ENCODE results near the gene CARM1. TPM values are rescaled to one million over a fixed set of nuclear protein-coding genes. Genes with fewer than 3 reads are reported as not detected.

Gene CARM1
- total and polyA plus RNA-seq, 2 of the 13 experiments (the other 11 are each of a cell fraction or from before 2014, with no cell fraction given) = 27.6 to 55.8 TPM

DNA sequence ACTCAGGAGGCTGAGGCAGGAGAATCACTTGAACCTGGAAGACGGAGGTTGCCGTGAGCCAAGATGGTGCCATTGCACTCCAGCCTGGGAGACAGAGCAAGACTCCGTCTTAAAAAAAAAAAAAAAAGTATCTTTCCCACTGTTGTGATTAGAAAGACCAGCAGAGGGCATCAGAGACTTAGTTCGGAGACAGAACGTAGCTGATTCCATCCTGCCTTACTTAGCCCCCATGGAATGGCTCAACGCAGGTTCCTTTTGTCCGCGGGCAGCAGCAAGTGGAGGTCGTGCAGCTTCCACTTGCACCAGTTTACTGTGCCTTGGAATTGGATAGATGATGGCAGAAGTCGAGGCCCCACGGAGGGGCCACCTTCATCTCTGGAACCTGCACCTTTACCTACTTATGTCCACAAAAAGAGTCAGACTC is 65.3 kb downstream of the CARM1 start:
- H3K9me3 ChIP-seq (ENCODE audit: low read length) = no peaks in the 10 kb centered on the region
- peak; percentile 52 for FAIRE-seq
- H4K20me1 ChIP-seq (ENCODE audit: insufficient read depth, low read length) = no peaks in the 10 kb centered on the region
- H3K36me3 ChIP-seq (replicated peaks in 1 of 2; ENCODE audit: control insufficient read depth in 1 of 2, insufficient read depth in 2 of 2, low read length in 2 of 2) = no peaks in the 10 kb centered on the region
- H3K9ac ChIP-seq (ENCODE audit: insufficient read depth, low read depth, low read length) = peak overlapping the region; percentile 17; the same call in 1 of the 2 replicates
- no TSS peak for BruUV-seq (replicated peaks)
- ChIA-PET POLR2A (interaction anchor here (0.7 to 1.6 kb wide), 7 partner anchors 8 to 202 kb away, joined by 3 to 9 read pairs (median 4); partner anchors contain the start of gene SMARCA4), CTCF (ENCODE audit: low intra/inter-chr PET ratio, low total read pairs) (no interaction called here)
- 3% methylated on average over 9 of the region's 11 CpGs for WGBS (ENCODE audit: low lambda C conversion rate)
- peak; percentile 77 for ATAC-seq
- intact Hi-C loops (cut with micrococcal nuclease; ENCODE audit: unreplicated experiment) (no loop called here), in situ Hi-C loops (cut with HindIII; ENCODE audit: extremely low pct_ligation_motif_present, low pct_unique_long_range_greater_than_20kb) (loop anchor here (10.0 kb wide), 1 partner anchor 78 kb away; no protein-coding TSS in a partner anchor)
- H3K4me3 ChIP-seq (replicated peaks in 1 of 3; ENCODE audit: insufficient read depth in 1 of 3, low read depth in 2 of 3, low read length in 3 of 3) = peak overlapping the region; percentile 7 to 39 (median 22); a peak in 2 of 6 replicates
- peak overlapping the region; percentile 17 for H3K27ac ChIP-seq (ENCODE audit: extremely low read length, insufficient read depth, low read length)
- peaks cover 57% of the 10 kb centered on the region for H3K4me1 ChIP-seq (ENCODE audit: insufficient read depth, low read length)
- peaks cover 6% of the 10 kb centered on the region for H3K79me2 ChIP-seq (ENCODE audit: insufficient read depth, low read length)
- H2AFZ ChIP-seq (ENCODE audit: low read length) = peak overlapping the region; percentile 96
- peak; percentile 76 for DNase-seq (ENCODE audit: low spot score)
- H3K27me3 ChIP-seq (ENCODE audit: control insufficient read depth in 1 of 2, insufficient read depth in 2 of 2, low read length in 2 of 2) = no peaks in the 10 kb centered on the region
- peak overlapping the region; percentile 71 for H3K4me2 ChIP-seq (ENCODE audit: low read depth, low read length)
- no peak for TF ChIP-seq FOXO1 (CRISPR knock-in tag; IDR thresholded peaks at IDR 0.05)
- peak; percentile 83 for TF ChIP-seq STAG1 (CRISPR knock-in tag; IDR thresholded peaks at IDR 0.05)
- peak; percentile 31; the same call in 1 of the 2 replicates for TF ChIP-seq ZNF501 (CRISPR knock-in tag; IDR thresholded peaks at IDR 0.05)
- TF ChIP-seq, protein P1, sequence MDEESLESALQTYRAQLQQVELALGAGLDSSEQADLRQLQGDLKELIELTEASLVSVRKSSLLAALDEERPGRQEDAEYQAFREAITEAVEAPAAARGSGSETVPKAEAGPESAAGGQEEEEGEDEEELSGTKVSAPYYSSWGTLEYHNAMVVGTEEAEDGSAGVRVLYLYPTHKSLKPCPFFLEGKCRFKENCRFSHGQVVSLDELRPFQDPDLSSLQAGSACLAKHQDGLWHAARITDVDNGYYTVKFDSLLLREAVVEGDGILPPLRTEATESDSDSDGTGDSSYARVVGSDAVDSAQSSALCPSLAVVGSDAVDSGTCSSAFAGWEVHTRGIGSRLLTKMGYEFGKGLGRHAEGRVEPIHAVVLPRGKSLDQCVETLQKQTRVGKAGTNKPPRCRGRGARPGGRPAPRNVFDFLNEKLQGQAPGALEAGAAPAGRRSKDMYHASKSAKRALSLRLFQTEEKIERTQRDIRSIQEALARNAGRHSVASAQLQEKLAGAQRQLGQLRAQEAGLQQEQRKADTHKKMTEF (CRISPR knock-in tag; IDR thresholded peaks at IDR 0.05) = peak; percentile 44; the same call in 1 of the 2 replicates
- TF ChIP-seq ZNF468 (CRISPR knock-in tag; IDR thresholded peaks at IDR 0.05) = no peak
- no peak for TF ChIP-seq PHF5A (CRISPR knock-in tag; IDR thresholded peaks at IDR 0.05; ENCODE audit: low read depth, unreplicated experiment)
- TF ChIP-seq ERF (CRISPR knock-in tag; IDR thresholded peaks at IDR 0.05) = peak; percentile 65; the same call in 1 of the 2 replicates
- TF ChIP-seq ZBTB1 (CRISPR knock-in tag; IDR thresholded peaks at IDR 0.05; ENCODE audit: borderline replicate concordance) = no peak
- no peak for TF ChIP-seq KLF6 (CRISPR knock-in tag; IDR thresholded peaks at IDR 0.05)
- TF ChIP-seq ZSCAN22 (CRISPR knock-in tag; IDR thresholded peaks at IDR 0.05) = no peak
- TF ChIP-seq IRX3 (CRISPR knock-in tag; IDR thresholded peaks at IDR 0.05; ENCODE audit: borderline replicate concordance, low read depth) = no peak
- TF ChIP-seq, protein P2, sequence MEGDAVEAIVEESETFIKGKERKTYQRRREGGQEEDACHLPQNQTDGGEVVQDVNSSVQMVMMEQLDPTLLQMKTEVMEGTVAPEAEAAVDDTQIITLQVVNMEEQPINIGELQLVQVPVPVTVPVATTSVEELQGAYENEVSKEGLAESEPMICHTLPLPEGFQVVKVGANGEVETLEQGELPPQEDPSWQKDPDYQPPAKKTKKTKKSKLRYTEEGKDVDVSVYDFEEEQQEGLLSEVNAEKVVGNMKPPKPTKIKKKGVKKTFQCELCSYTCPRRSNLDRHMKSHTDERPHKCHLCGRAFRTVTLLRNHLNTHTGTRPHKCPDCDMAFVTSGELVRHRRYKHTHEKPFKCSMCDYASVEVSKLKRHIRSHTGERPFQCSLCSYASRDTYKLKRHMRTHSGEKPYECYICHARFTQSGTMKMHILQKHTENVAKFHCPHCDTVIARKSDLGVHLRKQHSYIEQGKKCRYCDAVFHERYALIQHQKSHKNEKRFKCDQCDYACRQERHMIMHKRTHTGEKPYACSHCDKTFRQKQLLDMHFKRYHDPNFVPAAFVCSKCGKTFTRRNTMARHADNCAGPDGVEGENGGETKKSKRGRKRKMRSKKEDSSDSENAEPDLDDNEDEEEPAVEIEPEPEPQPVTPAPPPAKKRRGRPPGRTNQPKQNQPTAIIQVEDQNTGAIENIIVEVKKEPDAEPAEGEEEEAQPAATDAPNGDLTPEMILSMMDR (CRISPR knock-in tag; IDR thresholded peaks at IDR 0.05) = peak; percentile 87
- no peak for TF ChIP-seq SMAD3 (CRISPR knock-in tag; IDR thresholded peaks at IDR 0.05)
- 0 out of 2 replicates have a peak, but pooled peaks have one; percentile 18 for TF ChIP-seq IKZF5 (CRISPR knock-in tag; IDR thresholded peaks at IDR 0.05)
- no peak for TF ChIP-seq ZFY (CRISPR knock-in tag; IDR thresholded peaks at IDR 0.05)
- TF ChIP-seq TEAD3 (CRISPR knock-in tag; optimal IDR thresholded peaks at IDR 0.05; ENCODE audit: borderline replicate concordance) = peak; percentile 65
- TF ChIP-seq, protein P3, sequence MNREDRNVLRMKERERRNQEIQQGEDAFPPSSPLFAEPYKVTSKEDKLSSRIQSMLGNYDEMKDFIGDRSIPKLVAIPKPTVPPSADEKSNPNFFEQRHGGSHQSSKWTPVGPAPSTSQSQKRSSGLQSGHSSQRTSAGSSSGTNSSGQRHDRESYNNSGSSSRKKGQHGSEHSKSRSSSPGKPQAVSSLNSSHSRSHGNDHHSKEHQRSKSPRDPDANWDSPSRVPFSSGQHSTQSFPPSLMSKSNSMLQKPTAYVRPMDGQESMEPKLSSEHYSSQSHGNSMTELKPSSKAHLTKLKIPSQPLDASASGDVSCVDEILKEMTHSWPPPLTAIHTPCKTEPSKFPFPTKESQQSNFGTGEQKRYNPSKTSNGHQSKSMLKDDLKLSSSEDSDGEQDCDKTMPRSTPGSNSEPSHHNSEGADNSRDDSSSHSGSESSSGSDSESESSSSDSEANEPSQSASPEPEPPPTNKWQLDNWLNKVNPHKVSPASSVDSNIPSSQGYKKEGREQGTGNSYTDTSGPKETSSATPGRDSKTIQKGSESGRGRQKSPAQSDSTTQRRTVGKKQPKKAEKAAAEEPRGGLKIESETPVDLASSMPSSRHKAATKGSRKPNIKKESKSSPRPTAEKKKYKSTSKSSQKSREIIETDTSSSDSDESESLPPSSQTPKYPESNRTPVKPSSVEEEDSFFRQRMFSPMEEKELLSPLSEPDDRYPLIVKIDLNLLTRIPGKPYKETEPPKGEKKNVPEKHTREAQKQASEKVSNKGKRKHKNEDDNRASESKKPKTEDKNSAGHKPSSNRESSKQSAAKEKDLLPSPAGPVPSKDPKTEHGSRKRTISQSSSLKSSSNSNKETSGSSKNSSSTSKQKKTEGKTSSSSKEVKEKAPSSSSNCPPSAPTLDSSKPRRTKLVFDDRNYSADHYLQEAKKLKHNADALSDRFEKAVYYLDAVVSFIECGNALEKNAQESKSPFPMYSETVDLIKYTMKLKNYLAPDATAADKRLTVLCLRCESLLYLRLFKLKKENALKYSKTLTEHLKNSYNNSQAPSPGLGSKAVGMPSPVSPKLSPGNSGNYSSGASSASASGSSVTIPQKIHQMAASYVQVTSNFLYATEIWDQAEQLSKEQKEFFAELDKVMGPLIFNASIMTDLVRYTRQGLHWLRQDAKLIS (CRISPR knock-in tag; IDR thresholded peaks at IDR 0.05) = no peak
